K562 (cell line): ENCODE results near the gene METRN. TPM values are rescaled to one million over a fixed set of nuclear protein-coding genes. Genes with fewer than 3 reads are reported as not detected.
A peak's percentile ranks its signal among the peaks of the same experiment; 100 is the strongest.

Experiments used
- CTCF ChIP-seq, 3 experiments: IDR thresholded peaks in 2 of 3; conservative IDR thresholded peaks in 1 of 3; 2 replicates each; pipeline ENCODE4 v1.5.1; 2011 to 2012; ENCODE audit warnings: low read length in 3 of 3, mild to moderate bottlenecking in 3 of 3, control low read depth in 2 of 3, improper control_type of control experiment in 1 of 3, inconsistent platforms in 1 of 3, low read depth in 1 of 3, mixed read lengths in 1 of 3, moderate library complexity in 1 of 3; ENCODE audit not compliant: insufficient read depth in 2 of 3
- CTCFL ChIP-seq: IDR thresholded peaks from 2 replicates; pipeline ENCODE4 v1.6.1; 2011; ENCODE audit warnings: borderline replicate concordance, low read depth, mild to moderate bottlenecking, moderate library complexity, low read length; ENCODE audit not compliant: insufficient read depth, poor library complexity, severe bottlenecking
- ELK1 ChIP-seq: sonication (generic); formaldehyde crosslinking; IDR thresholded peaks from 2 replicates; pipeline ENCODE4 v1.8.1; 2022; ENCODE audit warnings: missing genetic modification reagents
- FOSL1 ChIP-seq: fragments of 200-800 bp; sonication (Bioruptor generic); conservative IDR thresholded peaks from 2 replicates; pipeline ENCODE4 v1.6.1; 2016; ENCODE audit warnings: missing genetic modification characterization, missing compliant biosample characterization
- FOXJ3 ChIP-seq: sonication (generic); formaldehyde crosslinking; IDR thresholded peaks from 2 replicates; pipeline ENCODE4 v1.4.0; 2020; ENCODE audit warnings: mild to moderate bottlenecking, missing genetic modification reagents
- GATAD2A ChIP-seq: fragments of 450-650 bp; IDR thresholded peaks from 2 replicates; pipeline ENCODE4 v1.6.1; 2017
- MBD2 ChIP-seq: sonication (generic); IDR thresholded peaks from 2 replicates; pipeline ENCODE4 v1.6.1; 2016; ENCODE audit warnings: low read depth, borderline replicate concordance
- MIER1 ChIP-seq: fragments of 450-650 bp; IDR thresholded peaks from 2 replicates; pipeline ENCODE4 v1.6.1; 2016; ENCODE audit warnings: antibody characterized with exemption, mild to moderate bottlenecking, low read depth
- NFIC ChIP-seq: fragments of 450-650 bp; IDR thresholded peaks from 2 replicates; pipeline ENCODE4 v1.6.1; 2017; ENCODE audit warnings: mild to moderate bottlenecking, inconsistent platforms
- RAD21 ChIP-seq, 2 experiments: fragments of 250-450 bp in 1 of 2; fragments of 450-650 bp in 1 of 2; sonication (Bioruptor Pico) in 1 of 2; formaldehyde crosslinking in 1 of 2; IDR thresholded peaks in 1 of 2; conservative IDR thresholded peaks in 1 of 2; 2 replicates each; pipeline versions ENCODE4 v1.4.0 to v1.8.0; 2020 to 2022; ENCODE audit warnings: mild to moderate bottlenecking in 2 of 2, moderate library complexity in 1 of 2
- RREB1 ChIP-seq: fragments of 250-450 bp; sonication (Bioruptor Pico); IDR thresholded peaks from 2 replicates; pipeline ENCODE4 v1.4.0; 2020
- SIN3A ChIP-seq, 2 experiments: fragments of 150-350 bp in 1 of 2; IDR thresholded peaks; 2 replicates each; pipeline ENCODE4 v1.6.1; 2011 to 2016; ENCODE audit warnings: borderline replicate concordance in 2 of 2, low read depth in 2 of 2, low read length in 2 of 2, mild to moderate bottlenecking in 2 of 2, moderate library complexity in 2 of 2; ENCODE audit not compliant: control insufficient read depth in 1 of 2
- SNIP1 ChIP-seq: fragments of 450-650 bp; IDR thresholded peaks from 2 replicates; pipeline ENCODE4 v1.7.1; 2017; ENCODE audit warnings: low read depth, mild to moderate bottlenecking
- SRF ChIP-seq, 2 experiments: fragments of 250-450, 450-650 bp in 1 of 2; sonication (Bioruptor Pico) in 1 of 2; sonication (generic) in 1 of 2; formaldehyde crosslinking; IDR thresholded peaks; 2 replicates each; pipeline versions ENCODE4 v1.5.0 to v1.5.1; 2020 to 2022; ENCODE audit warnings: mild to moderate bottlenecking in 1 of 2, missing genetic modification reagents in 1 of 2
- ZFP36 ChIP-seq: fragments of 150-350 bp; IDR thresholded peaks from 2 replicates; pipeline ENCODE4 v1.6.1; 2018; ENCODE audit warnings: low read length, low read depth; ENCODE audit not compliant: partially characterized antibody
- ZNF121 ChIP-seq: sonication (generic); formaldehyde crosslinking; conservative IDR thresholded peaks from 2 replicates; pipeline ENCODE4 v1.8.0; 2022; ENCODE audit warnings: missing genetic modification reagents
- ZNF175 ChIP-seq: fragments of 200-800 bp; sonication (Bioruptor generic); IDR thresholded peaks from 2 replicates; pipeline ENCODE4 v1.6.1; 2016; ENCODE audit warnings: low read depth, mild to moderate bottlenecking, missing genetic modification characterization, missing compliant biosample characterization
- ZNF212 ChIP-seq: fragments of 450-650 bp; formaldehyde crosslinking; IDR thresholded peaks from 2 replicates; pipeline ENCODE4 v1.4.0; 2020; ENCODE audit warnings: mild to moderate bottlenecking
- polyA plus RNA-seq, 8 experiments: library from polyadenylated mRNA; depleted of rRNA in 4 of 8; stranded (reverse) in 5 of 8; unstranded in 3 of 8; fragments of >200 nt; fragmentation: Nextera tagmentation in 2 of 8; fragmentation: Illumina TruSeq in 1 of 8; extraction: Ambion mirVana in 2 of 8; extraction: Trizol in 1 of 8; gene quantifications; 2 replicates each; pipeline versions ENCODE4 v1.2.1 to v1.2.3, GENCODE V29; 2011 to 2014; ENCODE audit warnings: inconsistent platforms in 1 of 8, missing spikeins in 1 of 8
- total RNA-seq, 7 experiments: library from RNA; depleted of rRNA in 6 of 7; stranded (reverse); fragments of >200 nt in 6 of 7; fragmentation: Illumina TruSeq in 2 of 7; extraction: Trizol in 2 of 7; gene quantifications; 2 replicates each; pipeline versions ENCODE4 v1.2.1 to v1.2.3, GENCODE V29; 2011 to 2021; ENCODE audit warnings: low replicate concordance in 1 of 7

METRN gene
- total and polyA plus RNA-seq, 9 of the 15 experiments (the other 6 are each of a cell fraction or from before 2014, with no cell fraction given), result 0.20 to 89.8 (median 15.4) TPM

- TF ChIP-seq RREB1 (CRISPR knock-in tag) (no peak), ZFP36 (no peak), FOSL1 (tag) (no peak), NFIC (peak; percentile 65), RAD21 (CRISPR knock-in tag; conservative IDR thresholded peaks at IDR 0.05 in 1 of 2, IDR thresholded peaks at IDR 0.05 in 1 of 2) (peak in 1 of 2 experiments; percentile 8; a peak in 1 of 4 replicates), ELK1 (no peak), SNIP1 (no peak), ZNF212 (no peak), GATAD2A (no peak), FOXJ3 (CRISPR knock-in tag) (no peak), MIER1 (no peak), MBD2 (no peak), CTCF (IDR thresholded peaks at IDR 0.05 in 2 of 3, conservative IDR thresholded peaks at IDR 0.05 in 1 of 3; ENCODE audit: insufficient read depth in 2 of 3, low read depth in 1 of 3, low read length in 3 of 3) (peak; percentile 46 to 59 (median 48)), SIN3A (IDR thresholded peaks at IDR 0.05; ENCODE audit: borderline replicate concordance in 2 of 2, control insufficient read depth in 1 of 2, low read depth in 2 of 2, low read length in 2 of 2) (no peak), CTCFL (peak; percentile 68), ZNF175 (CRISPR knock-in tag) (no peak), SRF (CRISPR knock-in tag; IDR thresholded peaks at IDR 0.05) (no peak), ZNF121 (CRISPR knock-in tag) (no peak)
Observed at GRCh38 chr16:685967-686366, 29.0 kb upstream of the METRN start (continued).
